GM23338 (cell line): ENCODE results near the gene PLPPR2. TPM values are rescaled to one million over a fixed set of nuclear protein-coding genes. Genes with fewer than 3 reads are reported as not detected.

Source experiments
- NANOG ChIP-seq: IDR thresholded peaks from 2 replicates; pipeline ENCODE4 v1.6.1; 2016; ENCODE audit warnings: antibody characterized with exemption, borderline replicate concordance
- ZNF331 ChIP-seq: fragments of 250-450 bp; sonication (Bioruptor Pico); IDR thresholded peaks from 2 replicates; pipeline ENCODE4 v1.5.0; 2020; ENCODE audit warnings: low read depth, mild to moderate bottlenecking, moderate library complexity
- polyA plus RNA-seq: library from polyadenylated mRNA; unstranded; fragments of >200 nt; fragmentation: Nextera tagmentation; extraction: Ambion mirVana; gene quantifications from 2 replicates; pipeline ENCODE4 v1.2.1, GENCODE V29; 2016
- total RNA-seq: library from RNA; depleted of rRNA; stranded (reverse); fragments of >200 nt; shearing (Covaris generic); gene quantifications from 2 replicates; pipeline ENCODE4 v1.2.3, GENCODE V29; 2014
- TF ChIP-seq, protein P1 (sequence below): fragments of 250-450 bp; sonication (Bioruptor Pico); IDR thresholded peaks from 2 replicates; pipeline ENCODE4 v1.5.0; 2020; ENCODE audit warnings: mild to moderate bottlenecking, moderate library complexity
- TF ChIP-seq, protein P2 (sequence below), 2 experiments: fragments of 200-600 bp in 1 of 2; sonication (generic) in 1 of 2; conservative IDR thresholded peaks; 2 replicates each; pipeline versions ENCODE4 v1.5.1 to v1.6.1; 2016 to 2017; ENCODE audit warnings: antibody characterized with exemption in 2 of 2, low read depth in 2 of 2, mild to moderate bottlenecking in 2 of 2, moderate library complexity in 1 of 2

PLPPR2 gene
- total and polyA plus RNA-seq, 2 experiments from 2014 or later: 9.0 to 12.0 TPM

DNA sequence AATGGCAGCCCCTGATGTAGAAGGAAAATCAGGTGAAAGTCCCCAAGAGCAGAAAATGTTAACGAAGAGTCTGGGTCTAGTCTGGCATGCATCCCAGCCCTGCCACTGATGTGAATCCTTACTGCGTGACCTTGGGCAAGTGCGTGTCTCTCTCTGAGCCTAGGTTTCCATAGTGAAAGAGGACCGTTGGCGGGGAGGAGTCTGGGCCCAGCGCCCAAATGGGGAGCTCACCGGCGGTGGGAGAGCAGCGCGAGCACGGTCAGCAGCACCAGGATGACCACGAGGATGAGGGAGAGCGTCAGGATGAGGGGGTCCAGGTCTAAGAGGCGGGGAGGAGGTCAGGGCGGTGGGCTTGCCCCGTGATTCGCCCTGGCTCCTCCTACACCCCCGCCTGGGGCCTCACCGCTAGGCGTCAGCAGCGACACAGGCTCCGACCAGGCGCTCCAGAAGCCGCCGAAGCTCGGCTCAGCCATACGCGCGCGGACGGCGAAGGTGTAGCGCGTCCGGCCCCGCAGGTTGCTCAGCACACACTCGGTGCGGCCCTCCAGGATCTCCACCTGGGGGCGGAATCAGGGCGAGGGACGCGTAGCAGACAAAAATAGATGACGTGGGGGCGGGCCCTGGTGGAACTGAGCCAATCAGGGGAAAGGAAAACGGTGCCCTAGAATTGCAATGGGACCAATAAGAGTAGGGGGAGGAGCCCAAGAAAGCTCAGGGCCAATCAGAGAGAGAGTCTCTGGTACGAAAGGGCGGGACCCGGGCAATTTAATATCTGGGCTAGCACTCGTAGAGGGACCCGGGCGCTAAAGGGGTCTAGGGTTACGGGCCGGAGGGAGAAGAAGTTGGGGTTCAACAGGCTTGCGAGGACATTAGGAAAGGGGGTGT lies 25.7 kb downstream of the PLPPR2 start (continued):
- TF ChIP-seq, protein P1, sequence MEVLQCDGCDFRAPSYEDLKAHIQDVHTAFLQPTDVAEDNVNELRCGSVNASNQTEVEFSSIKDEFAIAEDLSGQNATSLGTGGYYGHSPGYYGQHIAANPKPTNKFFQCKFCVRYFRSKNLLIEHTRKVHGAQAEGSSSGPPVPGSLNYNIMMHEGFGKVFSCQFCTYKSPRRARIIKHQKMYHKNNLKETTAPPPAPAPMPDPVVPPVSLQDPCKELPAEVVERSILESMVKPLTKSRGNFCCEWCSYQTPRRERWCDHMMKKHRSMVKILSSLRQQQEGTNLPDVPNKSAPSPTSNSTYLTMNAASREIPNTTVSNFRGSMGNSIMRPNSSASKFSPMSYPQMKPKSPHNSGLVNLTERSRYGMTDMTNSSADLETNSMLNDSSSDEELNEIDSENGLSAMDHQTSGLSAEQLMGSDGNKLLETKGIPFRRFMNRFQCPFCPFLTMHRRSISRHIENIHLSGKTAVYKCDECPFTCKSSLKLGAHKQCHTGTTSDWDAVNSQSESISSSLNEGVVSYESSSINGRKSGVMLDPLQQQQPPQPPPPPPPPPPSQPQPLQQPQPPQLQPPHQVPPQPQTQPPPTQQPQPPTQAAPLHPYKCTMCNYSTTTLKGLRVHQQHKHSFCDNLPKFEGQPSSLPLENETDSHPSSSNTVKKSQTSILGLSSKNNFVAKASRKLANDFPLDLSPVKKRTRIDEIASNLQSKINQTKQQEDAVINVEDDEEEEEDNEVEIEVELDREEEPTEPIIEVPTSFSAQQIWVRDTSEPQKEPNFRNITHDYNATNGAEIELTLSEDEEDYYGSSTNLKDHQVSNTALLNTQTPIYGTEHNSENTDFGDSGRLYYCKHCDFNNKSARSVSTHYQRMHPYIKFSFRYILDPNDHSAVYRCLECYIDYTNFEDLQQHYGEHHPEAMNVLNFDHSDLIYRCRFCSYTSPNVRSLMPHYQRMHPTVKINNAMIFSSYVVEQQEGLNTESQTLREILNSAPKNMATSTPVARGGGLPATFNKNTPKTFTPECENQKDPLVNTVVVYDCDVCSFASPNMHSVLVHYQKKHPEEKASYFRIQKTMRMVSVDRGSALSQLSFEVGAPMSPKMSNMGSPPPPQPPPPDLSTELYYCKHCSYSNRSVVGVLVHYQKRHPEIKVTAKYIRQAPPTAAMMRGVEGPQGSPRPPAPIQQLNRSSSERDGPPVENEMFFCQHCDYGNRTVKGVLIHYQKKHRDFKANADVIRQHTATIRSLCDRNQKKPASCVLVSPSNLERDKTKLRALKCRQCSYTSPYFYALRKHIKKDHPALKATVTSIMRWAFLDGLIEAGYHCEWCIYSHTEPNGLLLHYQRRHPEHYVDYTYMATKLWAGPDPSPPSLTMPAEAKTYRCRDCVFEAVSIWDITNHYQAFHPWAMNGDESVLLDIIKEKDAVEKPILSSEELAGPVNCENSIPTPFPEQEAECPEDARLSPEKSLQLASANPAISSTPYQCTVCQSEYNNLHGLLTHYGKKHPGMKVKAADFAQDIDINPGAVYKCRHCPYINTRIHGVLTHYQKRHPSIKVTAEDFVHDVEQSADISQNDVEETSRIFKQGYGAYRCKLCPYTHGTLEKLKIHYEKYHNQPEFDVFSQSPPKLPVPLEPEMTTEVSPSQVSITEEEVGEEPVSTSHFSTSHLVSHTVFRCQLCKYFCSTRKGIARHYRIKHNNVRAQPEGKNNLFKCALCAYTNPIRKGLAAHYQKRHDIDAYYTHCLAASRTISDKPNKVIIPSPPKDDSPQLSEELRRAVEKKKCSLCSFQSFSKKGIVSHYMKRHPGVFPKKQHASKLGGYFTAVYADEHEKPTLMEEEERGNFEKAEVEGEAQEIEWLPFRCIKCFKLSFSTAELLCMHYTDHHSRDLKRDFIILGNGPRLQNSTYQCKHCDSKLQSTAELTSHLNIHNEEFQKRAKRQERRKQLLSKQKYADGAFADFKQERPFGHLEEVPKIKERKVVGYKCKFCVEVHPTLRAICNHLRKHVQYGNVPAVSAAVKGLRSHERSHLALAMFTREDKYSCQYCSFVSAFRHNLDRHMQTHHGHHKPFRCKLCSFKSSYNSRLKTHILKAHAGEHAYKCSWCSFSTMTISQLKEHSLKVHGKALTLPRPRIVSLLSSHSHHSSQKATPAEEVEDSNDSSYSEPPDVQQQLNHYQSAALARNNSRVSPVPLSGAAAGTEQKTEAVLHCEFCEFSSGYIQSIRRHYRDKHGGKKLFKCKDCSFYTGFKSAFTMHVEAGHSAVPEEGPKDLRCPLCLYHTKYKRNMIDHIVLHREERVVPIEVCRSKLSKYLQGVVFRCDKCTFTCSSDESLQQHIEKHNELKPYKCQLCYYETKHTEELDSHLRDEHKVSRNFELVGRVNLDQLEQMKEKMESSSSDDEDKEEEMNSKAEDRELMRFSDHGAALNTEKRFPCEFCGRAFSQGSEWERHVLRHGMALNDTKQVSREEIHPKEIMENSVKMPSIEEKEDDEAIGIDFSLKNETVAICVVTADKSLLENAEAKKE (CRISPR knock-in tag): no peak
- TF ChIP-seq ZNF331 (CRISPR knock-in tag) (no peak), NANOG (no peak)
- TF ChIP-seq, protein P2, sequence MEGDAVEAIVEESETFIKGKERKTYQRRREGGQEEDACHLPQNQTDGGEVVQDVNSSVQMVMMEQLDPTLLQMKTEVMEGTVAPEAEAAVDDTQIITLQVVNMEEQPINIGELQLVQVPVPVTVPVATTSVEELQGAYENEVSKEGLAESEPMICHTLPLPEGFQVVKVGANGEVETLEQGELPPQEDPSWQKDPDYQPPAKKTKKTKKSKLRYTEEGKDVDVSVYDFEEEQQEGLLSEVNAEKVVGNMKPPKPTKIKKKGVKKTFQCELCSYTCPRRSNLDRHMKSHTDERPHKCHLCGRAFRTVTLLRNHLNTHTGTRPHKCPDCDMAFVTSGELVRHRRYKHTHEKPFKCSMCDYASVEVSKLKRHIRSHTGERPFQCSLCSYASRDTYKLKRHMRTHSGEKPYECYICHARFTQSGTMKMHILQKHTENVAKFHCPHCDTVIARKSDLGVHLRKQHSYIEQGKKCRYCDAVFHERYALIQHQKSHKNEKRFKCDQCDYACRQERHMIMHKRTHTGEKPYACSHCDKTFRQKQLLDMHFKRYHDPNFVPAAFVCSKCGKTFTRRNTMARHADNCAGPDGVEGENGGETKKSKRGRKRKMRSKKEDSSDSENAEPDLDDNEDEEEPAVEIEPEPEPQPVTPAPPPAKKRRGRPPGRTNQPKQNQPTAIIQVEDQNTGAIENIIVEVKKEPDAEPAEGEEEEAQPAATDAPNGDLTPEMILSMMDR (conservative IDR thresholded peaks at IDR 0.05; ENCODE audit: low read depth in 2 of 2): peak; percentile 60 to 74
